GM12892 (cell line): ENCODE data around the gene WDR83.
"Not testable (repeated sequence)": the region's sequence is repeated elsewhere in the genome, so short reads cannot be mapped to it uniquely, and the experiment has no call there.

ENCODE experiments used
- DNase-seq: peaks from one replicate; pipeline ENCODE4 v3.0.0; 2011; ENCODE audit not compliant: insufficient read length
- FAIRE-seq: peaks from 2 replicates; lab custom pipeline; 2011; peaks lifted over from hg19 to GRCh38; lab: Jason Lieb, UNC
- POLR2A ChIP-seq: IDR thresholded peaks from 2 replicates; pipeline ENCODE4 v1.6.1; 2011; ENCODE audit warnings: low read depth, low read length, control low read depth
- POLR2AphosphoS5 ChIP-seq: IDR thresholded peaks from 2 replicates; pipeline ENCODE4 v1.6.1; 2011; ENCODE audit warnings: low read depth, low read length, control low read depth
- TAF1 ChIP-seq: IDR thresholded peaks from 2 replicates; pipeline ENCODE4 v1.6.1; 2011; ENCODE audit warnings: low read depth, mild to moderate bottlenecking, control low read depth, low read length, borderline replicate concordance

WDR83 gene

GRCh38 chr19:12675399-12675798 lies 8.8 kb downstream of the WDR83 start:
- TF ChIP-seq POLR2AphosphoS5 (no peak), POLR2A (no peak), TAF1 (no peak)
- DNase-seq (no peak), FAIRE-seq (no peak)

- DNase-seq (no peak), FAIRE-seq (no peak)
Measured at GRCh38 chr19:12675940-12676339, 9.3 kb downstream of the WDR83 start.

GRCh38 chr19:12676384-12676792 lies 9.8 kb downstream of the WDR83 start:
- TF ChIP-seq POLR2A (peak; percentile 36; the same call in 1 of the 2 replicates), TAF1 (no peak), POLR2AphosphoS5 (peak; percentile 74)
- peak; percentile 86 for DNase-seq
- peak; percentile 84 for FAIRE-seq

More at GRCh38 chr19:12675940-12676339, 9.3 kb downstream of the WDR83 start:
- TF ChIP-seq TAF1 (no peak), POLR2AphosphoS5 (no peak), POLR2A (no peak)

- FAIRE-seq (no peak), DNase-seq (no peak)
Measured at GRCh38 chr19:12676928-12677327, 10.3 kb downstream of the WDR83 start.

GRCh38 chr19:12678039-12678438 lies 11.4 kb downstream of the WDR83 start:
- DNase-seq, FAIRE-seq: not testable (repeated sequence)

More at GRCh38 chr19:12676928-12677327, 10.3 kb downstream of the WDR83 start:
- TF ChIP-seq POLR2AphosphoS5: no peak
- TF ChIP-seq POLR2A: no peak; the same call in 1 of the 2 replicates
- TF ChIP-seq TAF1: no peak

- DNase-seq: no peak
- no peak for FAIRE-seq
- no peak for TF ChIP-seq TAF1
- TF ChIP-seq POLR2AphosphoS5: no peak
- no peak for TF ChIP-seq POLR2A
Measured at GRCh38 chr19:12680034-12680433, 13.4 kb downstream of the WDR83 start.

GRCh38 chr19:12681074-12681987 lies 14.7 kb downstream of the WDR83 start, which contains the start of gene DHPS:
TSS of gene DHPS (minus strand) at chr19:12681880. CDS start at chr19:12681766, 114 bp downstream.
- TF ChIP-seq TAF1 (peak; percentile 53), POLR2AphosphoS5 (peak; percentile 95), POLR2A (peak; percentile 96)
- DNase-seq: peak; percentile 92
- FAIRE-seq: peak; percentile 94

GRCh38 chr19:12685831-12686230 lies 19.2 kb downstream of the WDR83 start:
- no peak for FAIRE-seq
- TF ChIP-seq TAF1: no peak
- DNase-seq: no peak

GRCh38 chr19:12687496-12688196 lies 21.0 kb downstream of the WDR83 start, which contains the start of gene GNG14:
TSS of gene GNG14 (plus strand) at chr19:12687998. CDS start at chr19:12688049, 51 bp downstream.
- DNase-seq (no peak), FAIRE-seq (no peak)
- TF ChIP-seq TAF1 (no peak), POLR2A (no peak), POLR2AphosphoS5 (no peak)

- no peak for TF ChIP-seq POLR2AphosphoS5
- TF ChIP-seq POLR2A: no peak
- no peak for TF ChIP-seq TAF1
- FAIRE-seq (no peak), DNase-seq (no peak)
Measured at GRCh38 chr19:12689012-12689411, 22.4 kb downstream of the WDR83 start.

GRCh38 chr19:12689581-12690216 lies 23.1 kb downstream of the WDR83 start:
- DNase-seq (no peak), FAIRE-seq (no peak)
- TF ChIP-seq POLR2A (no peak), TAF1 (no peak), POLR2AphosphoS5 (no peak)
